ENCODE measurements around the gene UGT8.
A peak's percentile ranks its signal among the peaks of the same experiment; 100 is the strongest.
"Not testable (repeated sequence)": the region's sequence is repeated elsewhere in the genome, so short reads cannot be mapped to it uniquely, and the experiment has no call there.

Gene UGT8

GRCh38 chr4:114590360-114590759 is 8.2 kb upstream of the UGT8 start:
- H3K4me3 ChIP-seq (ENCODE audit: extremely low read depth, insufficient read depth, low read length, poor library complexity, severe bottlenecking); H3K9me3 ChIP-seq (ENCODE audit: control insufficient read depth, low read length); H3K4me1 ChIP-seq (ENCODE audit: control insufficient read depth, insufficient read depth, low read length, poor library complexity, severe bottlenecking); H3K36me3 ChIP-seq (ENCODE audit: control insufficient read depth, insufficient read depth, low read length); H3K27ac ChIP-seq (ENCODE audit: low read depth, low read length, severe bottlenecking): not testable (repeated sequence)
- 100% methylated on average over 1 of the region's 1 CpG for WGBS, 2 experiments (ENCODE audit: insufficient coverage in 2 of 2)

GRCh38 chr4:114593526-114593925 is 5.1 kb upstream of the UGT8 start:
- Histone ChIP-seq H3K27ac (ENCODE audit: low read depth, low read length, severe bottlenecking) (no peak overlapping the region), H3K36me3 (ENCODE audit: control insufficient read depth, insufficient read depth, low read length) (no peaks in the 10 kb centered on the region), H3K4me3 (ENCODE audit: extremely low read depth, insufficient read depth, low read length, poor library complexity, severe bottlenecking) (no peak overlapping the region), H3K9me3 (ENCODE audit: control insufficient read depth, low read length) (no peaks in the 10 kb centered on the region), H3K4me1 (ENCODE audit: control insufficient read depth, insufficient read depth, low read length, poor library complexity, severe bottlenecking) (no peaks in the 10 kb centered on the region)
- 91% methylated on average over 8 of the region's 8 CpGs for WGBS, 2 experiments (ENCODE audit: insufficient coverage in 2 of 2)

GRCh38 chr4:114595207-114595606 is 3.4 kb upstream of the UGT8 start:
- Histone ChIP-seq H3K36me3 (ENCODE audit: control insufficient read depth, insufficient read depth, low read length) (no peaks in the 10 kb centered on the region), H3K9me3 (ENCODE audit: control insufficient read depth, low read length) (no peaks in the 10 kb centered on the region), H3K4me1 (ENCODE audit: control insufficient read depth, insufficient read depth, low read length, poor library complexity, severe bottlenecking) (peaks cover 3% of the 10 kb centered on the region), H3K4me3 (ENCODE audit: extremely low read depth, insufficient read depth, low read length, poor library complexity, severe bottlenecking) (no peak overlapping the region), H3K27ac (ENCODE audit: low read depth, low read length, severe bottlenecking) (no peak overlapping the region)
- 88 to 93% methylated on average over 10 of the region's 11 CpGs for WGBS, 2 experiments (ENCODE audit: insufficient coverage in 2 of 2)

GRCh38 chr4:114595921-114596320 is 2.7 kb upstream of the UGT8 start:
- H3K36me3 ChIP-seq (ENCODE audit: control insufficient read depth, insufficient read depth, low read length): no peaks in the 10 kb centered on the region

GRCh38 chr4:114597410-114598115 is 1.0 kb upstream of the UGT8 start:
- no peak overlapping the region for H3K4me3 ChIP-seq (ENCODE audit: extremely low read depth, insufficient read depth, low read length, poor library complexity, severe bottlenecking)
- no peaks in the 10 kb centered on the region for H3K9me3 ChIP-seq (ENCODE audit: control insufficient read depth, low read length)
- peaks cover 3% of the 10 kb centered on the region for H3K4me1 ChIP-seq (ENCODE audit: control insufficient read depth, insufficient read depth, low read length, poor library complexity, severe bottlenecking)
- H3K36me3 ChIP-seq (ENCODE audit: control insufficient read depth, insufficient read depth, low read length): no peaks in the 10 kb centered on the region
- 58 to 73% methylated on average over 10 to 11 of the region's 17 CpGs for WGBS, 2 experiments (ENCODE audit: insufficient coverage in 2 of 2)
- H3K27ac ChIP-seq (ENCODE audit: low read depth, low read length, severe bottlenecking): no peak overlapping the region

More at GRCh38 chr4:114595921-114596320, 2.7 kb upstream of the UGT8 start:
- no CpG with 5 or more reads among the region's 2 CpGs for WGBS, 2 experiments (ENCODE audit: insufficient coverage in 2 of 2)
- H3K27ac ChIP-seq (ENCODE audit: low read depth, low read length, severe bottlenecking): no peak overlapping the region
- no peak overlapping the region for H3K4me3 ChIP-seq (ENCODE audit: extremely low read depth, insufficient read depth, low read length, poor library complexity, severe bottlenecking)
- H3K4me1 ChIP-seq (ENCODE audit: control insufficient read depth, insufficient read depth, low read length, poor library complexity, severe bottlenecking): peaks cover 3% of the 10 kb centered on the region
- no peaks in the 10 kb centered on the region for H3K9me3 ChIP-seq (ENCODE audit: control insufficient read depth, low read length)

GRCh38 chr4:114599231-114599902 is 760 bp downstream of the UGT8 start:
- peaks cover 3% of the 10 kb centered on the region for H3K4me1 ChIP-seq (ENCODE audit: control insufficient read depth, insufficient read depth, low read length, poor library complexity, severe bottlenecking)
- WGBS, 2 experiments (ENCODE audit: insufficient coverage in 2 of 2): 0 to 1% methylated on average over 20 to 37 of the region's 46 CpGs
- H3K4me3 ChIP-seq (ENCODE audit: extremely low read depth, insufficient read depth, low read length, poor library complexity, severe bottlenecking): peak overlapping the region; percentile 43
- no peaks in the 10 kb centered on the region for H3K9me3 ChIP-seq (ENCODE audit: control insufficient read depth, low read length)
- no peak overlapping the region for H3K27ac ChIP-seq (ENCODE audit: low read depth, low read length, severe bottlenecking)
- no peaks in the 10 kb centered on the region for H3K36me3 ChIP-seq (ENCODE audit: control insufficient read depth, insufficient read depth, low read length)

GRCh38 chr4:114599903-114600552 is 1.4 kb downstream of the UGT8 start:
- Histone ChIP-seq H3K36me3 (ENCODE audit: control insufficient read depth, insufficient read depth, low read length) (no peaks in the 10 kb centered on the region), H3K27ac (ENCODE audit: low read depth, low read length, severe bottlenecking) (no peak overlapping the region), H3K4me1 (ENCODE audit: control insufficient read depth, insufficient read depth, low read length, poor library complexity, severe bottlenecking) (peaks cover 3% of the 10 kb centered on the region), H3K9me3 (ENCODE audit: control insufficient read depth, low read length) (no peaks in the 10 kb centered on the region), H3K4me3 (ENCODE audit: extremely low read depth, insufficient read depth, low read length, poor library complexity, severe bottlenecking) (peak overlapping the region; percentile 43)
- 5 to 6% methylated on average over 9 to 10 of the region's 15 CpGs for WGBS, 2 experiments (ENCODE audit: insufficient coverage in 2 of 2)

- Histone ChIP-seq H3K9me3 (ENCODE audit: control insufficient read depth, low read length) (no peaks in the 10 kb centered on the region), H3K27ac (ENCODE audit: low read depth, low read length, severe bottlenecking) (no peak overlapping the region), H3K36me3 (ENCODE audit: control insufficient read depth, insufficient read depth, low read length) (no peaks in the 10 kb centered on the region), H3K4me1 (ENCODE audit: control insufficient read depth, insufficient read depth, low read length, poor library complexity, severe bottlenecking) (peaks cover 3% of the 10 kb centered on the region), H3K4me3 (ENCODE audit: extremely low read depth, insufficient read depth, low read length, poor library complexity, severe bottlenecking) (no peak overlapping the region)
- WGBS, 2 experiments (ENCODE audit: insufficient coverage in 2 of 2): no CpG with 5 or more reads among the region's 1 CpG
These were observed 2.1 kb downstream of the UGT8 start for GRCh38 chr4:114600672-114601071.

- WGBS, 2 experiments (ENCODE audit: insufficient coverage in 2 of 2): 93% methylated on average over 3 of the region's 5 CpGs; no CpG with 5 or more reads in 1 of the 2 experiments
- Histone ChIP-seq H3K27ac (ENCODE audit: low read depth, low read length, severe bottlenecking) (no peak overlapping the region), H3K4me1 (ENCODE audit: control insufficient read depth, insufficient read depth, low read length, poor library complexity, severe bottlenecking) (peaks cover 3% of the 10 kb centered on the region), H3K36me3 (ENCODE audit: control insufficient read depth, insufficient read depth, low read length) (no peaks in the 10 kb centered on the region), H3K4me3 (ENCODE audit: extremely low read depth, insufficient read depth, low read length, poor library complexity, severe bottlenecking) (no peak overlapping the region), H3K9me3 (ENCODE audit: control insufficient read depth, low read length) (no peaks in the 10 kb centered on the region)
These were observed 2.9 kb downstream of the UGT8 start for GRCh38 chr4:114601304-114602052.

- 84 to 93% methylated on average over 3 to 4 of the region's 5 CpGs for WGBS, 2 experiments (ENCODE audit: insufficient coverage in 2 of 2)
- H3K9me3 ChIP-seq (ENCODE audit: control insufficient read depth, low read length): no peaks in the 10 kb centered on the region
- no peak overlapping the region for H3K4me3 ChIP-seq (ENCODE audit: extremely low read depth, insufficient read depth, low read length, poor library complexity, severe bottlenecking)
- peaks cover 3% of the 10 kb centered on the region for H3K4me1 ChIP-seq (ENCODE audit: control insufficient read depth, insufficient read depth, low read length, poor library complexity, severe bottlenecking)
- H3K36me3 ChIP-seq (ENCODE audit: control insufficient read depth, insufficient read depth, low read length): no peaks in the 10 kb centered on the region
- no peak overlapping the region for H3K27ac ChIP-seq (ENCODE audit: low read depth, low read length, severe bottlenecking)
These were observed 4.9 kb downstream of the UGT8 start for GRCh38 chr4:114603497-114603896.

Data from mesodermal cell (in vitro differentiated cells).